Measurements from ENCODE around the gene ATP2A2.
"Not testable (repeated sequence)": the region's sequence is repeated elsewhere in the genome, so short reads cannot be mapped to it uniquely, and the experiment has no call there.

ATP2A2 gene

GRCh38 chr12:110370732-110371231, 89.7 kb downstream of the ATP2A2 start:
- no peak for DNase-seq

DNA sequence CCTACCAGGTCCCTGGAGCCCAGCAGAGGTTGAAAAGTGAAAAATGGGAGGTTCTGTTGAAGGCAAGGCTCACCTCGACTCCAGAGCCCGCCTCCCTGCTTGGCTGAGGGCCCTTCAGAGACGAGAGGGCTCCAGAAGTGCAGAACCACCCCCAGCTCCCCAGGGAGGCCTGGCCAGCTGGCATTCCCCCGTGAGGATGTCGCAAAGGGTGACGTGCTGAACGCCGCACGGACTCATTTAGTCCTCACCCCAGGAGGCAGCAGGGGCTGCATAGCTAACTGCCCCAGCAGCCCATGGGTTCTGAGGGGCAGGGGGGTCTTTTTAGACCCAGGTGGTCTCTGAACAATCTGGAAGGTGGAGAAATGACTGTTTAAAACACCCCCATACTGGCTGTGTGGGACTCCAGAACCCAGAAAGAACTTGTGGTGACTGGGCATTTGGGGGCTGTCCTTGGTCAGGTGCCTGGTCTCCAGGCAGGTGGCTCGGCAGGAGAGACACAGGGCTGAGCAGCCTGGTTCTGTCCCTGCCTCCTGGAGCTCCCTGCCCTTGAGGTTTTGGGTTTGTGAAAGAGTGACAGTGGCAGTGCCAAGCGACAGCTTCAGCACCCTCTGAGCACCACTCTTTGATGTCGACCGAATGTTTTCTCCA, 90.5 kb downstream of the ATP2A2 start:
- DNase-seq = no peak

- no peak for DNase-seq
Measured at GRCh38 chr12:110372056-110372425, 91.0 kb downstream of the ATP2A2 start.

GRCh38 chr12:110373025-110373424, 92.0 kb downstream of the ATP2A2 start:
- no peak for DNase-seq

DNA sequence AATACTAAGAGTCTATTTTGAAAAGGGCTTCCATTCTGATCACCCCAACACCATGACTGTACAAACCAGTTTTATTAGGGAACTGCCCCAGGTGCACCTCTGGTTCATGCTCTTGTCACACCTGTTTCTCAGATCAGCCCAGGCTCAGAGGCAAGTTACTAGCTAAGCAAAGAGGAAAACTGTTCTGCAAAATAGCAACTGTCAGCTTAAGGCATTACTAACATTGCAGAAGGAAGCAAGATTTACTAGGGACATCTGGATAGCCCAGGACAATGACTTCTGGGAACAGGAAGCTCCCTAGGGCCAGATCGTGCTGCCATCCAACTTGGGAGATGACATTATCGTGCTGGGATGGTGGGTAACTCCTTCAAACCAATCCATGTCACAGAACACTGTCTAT, 92.4 kb downstream of the ATP2A2 start:
- DNase-seq = no peak

GRCh38 chr12:110373962-110374611, 93.0 kb downstream of the ATP2A2 start:
- no peak for DNase-seq

DNA sequence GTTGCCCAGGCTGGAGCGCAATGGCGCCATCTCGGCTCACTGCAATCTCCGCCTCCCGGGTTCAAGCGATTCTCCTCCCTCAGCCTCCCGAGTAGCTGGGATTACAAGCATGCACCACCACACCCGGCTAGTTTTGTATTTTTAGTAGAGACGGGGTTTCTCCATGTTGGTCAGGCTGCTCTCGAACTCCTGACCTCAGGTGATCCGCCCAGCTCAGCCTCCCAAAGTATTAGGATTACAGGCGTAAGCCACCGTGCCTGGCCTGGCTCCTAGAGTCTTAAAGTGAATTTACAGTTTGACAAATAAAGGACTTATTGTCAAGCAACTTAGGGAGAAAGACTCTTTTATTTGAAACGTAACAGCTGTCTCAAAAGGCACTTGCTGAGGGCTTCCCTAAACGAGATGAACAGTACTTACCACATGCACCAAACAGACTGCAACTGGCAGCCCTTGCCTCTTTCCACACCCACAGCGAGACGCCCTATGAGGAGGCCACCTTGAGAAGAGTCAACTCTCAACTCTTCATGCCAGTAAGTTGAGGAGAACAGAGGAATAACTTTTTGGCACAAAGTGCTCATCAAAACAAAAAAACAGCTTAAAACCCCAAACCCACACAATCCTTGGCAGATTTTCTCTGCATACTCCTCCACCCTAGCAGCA, 97.2 kb downstream of the ATP2A2 start:
- DNase-seq = not testable (repeated sequence)

GRCh38 chr12:110379197-110379596, 98.2 kb downstream of the ATP2A2 start:
- no peak for DNase-seq

DNA sequence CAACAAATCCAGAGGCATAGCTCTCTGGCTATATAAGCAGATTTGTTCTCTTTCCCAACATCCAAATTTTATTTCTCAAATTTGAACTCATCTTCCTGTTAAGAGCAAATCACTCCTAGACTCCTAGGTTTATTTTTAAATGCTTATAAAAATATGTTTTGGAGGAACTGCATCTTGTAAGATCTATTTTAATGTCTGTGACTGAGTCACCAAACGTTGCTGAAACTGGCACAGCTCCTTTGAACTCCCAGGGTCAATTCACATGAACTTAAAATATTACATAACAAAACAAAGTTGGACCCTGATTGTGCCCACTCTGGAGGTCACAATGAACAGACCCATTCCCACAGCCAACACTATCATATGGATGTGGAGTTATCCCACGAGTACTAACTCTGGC, 98.6 kb downstream of the ATP2A2 start:
- DNase-seq = no peak

DNA sequence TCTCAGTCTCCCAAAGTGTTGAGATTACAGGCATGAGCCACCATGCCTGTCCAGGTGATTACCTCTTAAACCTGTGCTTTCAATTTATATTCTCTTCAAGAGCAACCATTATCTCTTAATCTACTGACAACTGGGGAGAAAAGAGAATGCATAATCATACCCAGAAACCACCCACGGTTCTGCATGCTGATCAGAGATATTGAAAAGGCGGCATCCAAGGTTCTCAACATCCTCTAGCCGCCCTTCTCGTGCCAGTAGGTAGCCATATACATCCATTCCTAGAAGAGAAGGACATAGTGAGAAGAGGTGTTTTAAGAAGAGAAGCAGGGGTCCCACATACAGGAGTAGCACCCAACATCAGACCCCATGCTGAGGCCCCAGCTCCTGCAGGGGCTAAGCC, 101.6 kb downstream of the ATP2A2 start:
- no peak for DNase-seq
